GM19438 (cell line): ENCODE data around the gene SMIM23.
"Not testable (repeated sequence)": the region's sequence is repeated elsewhere in the genome, so short reads cannot be mapped to it uniquely, and the experiment has no call there.

Experiments
- ATAC-seq: cut with Tn5 transposase; IDR thresholded peaks from one replicate; pipeline ENCODE4 v1.9.1; 2021; ENCODE audit warnings: low read depth; ENCODE audit not compliant: unreplicated experiment

The SMIM23 gene

DNA sequence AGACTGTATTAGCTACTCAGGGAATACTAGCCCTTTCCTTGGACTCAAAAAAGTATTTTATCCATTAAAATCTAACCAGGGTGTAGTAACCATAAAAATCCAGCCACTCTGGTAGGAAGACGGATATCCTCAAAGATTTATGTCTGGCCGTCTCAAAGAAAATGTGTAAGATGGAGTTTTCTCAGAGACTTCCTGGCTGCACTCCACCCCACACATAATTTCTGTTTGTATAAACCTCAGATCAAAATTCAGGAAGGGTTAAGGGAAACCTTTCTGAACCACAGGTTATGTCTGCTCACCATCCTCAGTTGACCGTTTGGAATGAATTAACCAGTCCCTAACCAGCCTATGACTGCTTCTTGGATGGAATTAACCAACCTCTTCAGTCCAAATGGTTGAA is 13.8 kb upstream of the SMIM23 start:
- no peak for ATAC-seq

GRCh38 chr5:171773106-171773505 is 12.5 kb upstream of the SMIM23 start:
- ATAC-seq = no peak

GRCh38 chr5:171774418-171774817 is 11.2 kb upstream of the SMIM23 start:
- ATAC-seq = no peak

DNA sequence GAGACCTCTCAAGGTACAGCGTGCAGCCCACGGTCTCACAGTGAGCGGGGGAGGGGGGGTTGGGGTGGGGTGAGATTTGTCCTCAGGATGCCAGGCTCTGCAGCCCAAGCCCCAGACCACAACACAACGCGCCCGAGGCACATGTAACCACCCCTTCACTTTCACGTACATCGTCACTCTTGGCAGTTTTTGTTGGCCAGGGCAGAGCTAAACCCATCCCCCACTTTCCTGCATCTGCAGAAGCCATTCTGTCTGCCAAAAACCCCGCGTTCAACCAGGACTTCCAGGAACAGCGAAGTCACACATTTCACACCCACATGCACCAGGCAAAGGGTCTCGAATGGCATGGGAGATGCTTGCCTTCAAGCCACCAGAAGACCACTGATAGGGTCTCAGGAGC is 9.4 kb upstream of the SMIM23 start:
- no peak for ATAC-seq

DNA sequence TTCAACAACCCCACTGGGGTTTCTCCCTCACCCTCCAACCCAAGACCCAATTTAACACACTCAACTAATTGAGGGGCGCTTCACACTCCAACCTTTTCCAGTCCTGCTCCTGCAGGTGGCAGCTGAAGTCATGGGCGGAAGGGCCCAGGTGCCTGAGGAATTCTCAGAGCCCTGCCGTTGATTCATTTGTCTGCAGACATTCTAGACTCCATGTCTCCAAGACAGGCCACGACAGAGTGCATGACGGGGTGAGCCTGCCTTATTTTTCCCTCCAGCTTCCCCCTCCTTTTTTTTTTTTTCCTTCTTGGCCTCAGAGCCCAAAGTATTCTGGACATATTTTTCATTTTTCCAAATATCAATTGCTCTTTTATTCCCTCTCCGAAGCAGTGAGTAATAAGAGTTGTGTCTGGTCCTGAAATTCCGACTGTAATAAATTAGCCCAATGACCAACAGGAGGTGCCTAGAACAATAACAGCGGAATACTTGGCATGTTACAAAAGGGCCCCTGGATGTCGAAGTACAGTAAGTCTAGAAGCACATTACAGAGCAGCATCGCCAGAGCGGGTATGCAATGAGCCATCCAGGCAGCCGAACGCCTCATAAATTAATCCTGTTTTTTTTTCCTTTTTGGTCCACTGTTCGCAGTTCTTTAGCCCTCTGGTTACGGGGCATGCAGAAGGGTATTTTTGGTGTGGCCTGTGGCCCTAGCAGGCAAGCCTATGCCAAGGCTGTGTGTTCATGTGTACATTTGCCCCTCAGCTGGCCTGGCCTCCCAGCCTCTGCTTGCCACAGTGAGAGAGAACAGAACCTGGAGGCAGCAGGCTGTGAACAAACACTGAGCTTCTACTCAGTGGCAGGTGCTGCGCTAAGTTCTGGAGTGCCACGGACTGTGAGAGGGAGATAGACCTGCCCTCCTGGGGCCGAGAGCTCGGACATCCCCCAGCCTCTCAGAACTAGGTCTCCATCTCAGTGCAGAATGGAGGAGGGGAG is 8.6 kb upstream of the SMIM23 start:
- ATAC-seq = no peak

DNA sequence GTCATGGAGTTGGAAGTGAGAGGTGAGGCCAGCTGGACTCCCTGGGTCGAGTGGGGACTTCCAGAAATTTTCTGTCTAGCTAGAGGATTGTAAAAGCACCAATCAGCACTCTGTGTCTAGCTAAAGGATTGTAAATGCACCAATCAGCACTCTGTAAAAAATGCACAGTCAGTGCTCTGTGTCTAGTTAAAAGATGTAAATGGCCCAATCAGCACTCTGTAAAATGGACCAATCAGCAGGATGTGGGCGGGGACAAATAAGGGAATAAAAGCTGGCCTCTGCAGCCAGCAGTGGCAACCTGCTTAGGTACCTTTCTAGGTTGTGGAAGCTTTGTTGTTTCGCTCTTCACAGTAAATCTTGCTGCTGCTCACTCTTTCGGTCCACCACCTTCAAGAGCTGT is 3.9 kb upstream of the SMIM23 start:
- not testable (repeated sequence) for ATAC-seq

DNA sequence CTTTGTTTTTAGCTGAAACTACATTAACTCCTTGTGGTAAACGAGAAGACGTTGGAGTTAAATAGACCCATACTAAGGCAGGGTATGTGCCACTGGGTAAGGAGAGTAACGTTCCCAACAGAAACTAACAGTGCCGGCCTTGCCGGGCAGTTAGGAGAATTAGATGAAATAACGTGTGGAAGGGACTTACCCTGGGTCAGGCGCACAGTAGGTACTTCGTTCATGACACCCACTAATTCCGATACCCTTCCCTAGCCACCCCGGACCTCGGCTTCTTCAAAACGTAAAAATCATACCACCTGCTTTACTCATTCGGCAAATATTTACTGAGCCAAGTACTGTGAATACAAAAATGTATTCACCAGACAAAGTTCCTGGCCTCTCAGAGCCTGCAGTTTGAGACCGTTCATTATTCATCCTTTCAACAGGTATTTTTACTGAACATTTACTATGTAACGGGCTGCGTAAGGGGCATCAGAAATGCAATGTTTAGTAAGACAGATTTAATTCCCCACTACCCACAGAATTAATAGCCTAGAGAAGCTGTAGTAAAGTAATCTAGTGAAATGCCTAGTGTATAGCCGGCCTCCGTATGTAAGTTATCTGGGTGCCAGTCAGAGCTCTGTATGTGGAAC is 3.2 kb upstream of the SMIM23 start:
- ATAC-seq = no peak

DNA sequence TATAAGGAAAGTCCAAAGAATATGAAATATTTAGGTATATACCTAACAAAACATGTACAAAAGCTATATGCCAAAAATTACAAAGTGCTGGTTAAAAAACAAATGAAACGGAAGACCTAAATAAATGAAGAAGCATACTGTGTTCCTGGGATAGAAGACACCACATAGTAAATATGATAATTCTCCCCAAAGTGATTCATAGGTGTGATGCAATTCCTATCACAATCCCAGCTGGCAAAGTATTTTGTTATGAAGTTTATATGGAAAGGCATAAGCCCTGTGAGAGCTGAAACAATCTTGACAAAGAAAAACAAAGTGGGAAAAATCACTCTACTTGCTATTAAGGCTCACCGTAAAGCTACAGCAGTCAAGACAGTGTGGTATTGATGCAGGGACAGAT is 2.6 kb upstream of the SMIM23 start:
- ATAC-seq = no peak

DNA sequence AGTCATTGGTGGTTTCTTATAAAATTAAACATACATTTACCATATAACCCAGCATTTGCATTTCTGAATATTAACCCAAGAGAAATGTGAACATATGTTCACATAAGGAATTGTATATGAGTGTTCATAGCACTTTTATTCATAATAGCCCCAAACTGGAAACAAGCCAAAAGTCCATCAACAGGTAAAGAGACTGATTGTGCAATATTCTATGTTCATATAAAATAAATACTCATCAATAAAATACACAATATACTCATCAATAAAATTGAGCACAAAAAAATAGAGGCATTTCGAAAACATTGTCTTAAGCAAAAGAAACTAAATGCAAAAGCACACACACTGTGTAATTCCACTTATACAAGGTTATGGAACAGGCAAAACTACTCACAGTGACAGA is 3.7 kb downstream of the SMIM23 start:
- ATAC-seq = no peak

- ATAC-seq = no peak
Observed at GRCh38 chr5:171790408-171790807, 4.8 kb downstream of the SMIM23 start.

DNA sequence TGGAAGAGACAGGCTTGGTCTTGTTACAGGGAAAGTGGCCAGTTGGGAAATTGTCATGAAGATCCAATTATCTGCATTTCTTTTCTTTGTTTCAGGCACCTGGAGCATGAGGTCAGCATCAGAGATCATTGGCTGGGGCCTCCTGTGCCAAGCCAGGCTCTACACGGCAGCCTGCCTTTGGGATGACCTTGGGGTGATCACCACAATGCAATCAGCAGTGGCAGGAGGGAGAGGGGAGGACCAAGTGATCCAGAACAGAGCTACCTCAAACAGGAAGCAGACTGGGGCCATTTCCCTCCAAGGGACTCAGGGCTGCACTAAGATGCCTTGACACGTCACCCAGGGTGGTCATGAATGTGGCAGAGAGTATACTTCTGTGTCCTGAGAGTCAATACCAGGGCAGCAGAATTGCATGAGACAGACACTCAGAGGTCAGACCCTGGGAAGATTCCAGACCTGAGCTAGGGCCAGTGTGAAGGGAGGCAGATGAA is 8.9 kb downstream of the SMIM23 start:
- ATAC-seq = no peak

GRCh38 chr5:171795381-171795780 is 9.8 kb downstream of the SMIM23 start:
- ATAC-seq = no peak

DNA sequence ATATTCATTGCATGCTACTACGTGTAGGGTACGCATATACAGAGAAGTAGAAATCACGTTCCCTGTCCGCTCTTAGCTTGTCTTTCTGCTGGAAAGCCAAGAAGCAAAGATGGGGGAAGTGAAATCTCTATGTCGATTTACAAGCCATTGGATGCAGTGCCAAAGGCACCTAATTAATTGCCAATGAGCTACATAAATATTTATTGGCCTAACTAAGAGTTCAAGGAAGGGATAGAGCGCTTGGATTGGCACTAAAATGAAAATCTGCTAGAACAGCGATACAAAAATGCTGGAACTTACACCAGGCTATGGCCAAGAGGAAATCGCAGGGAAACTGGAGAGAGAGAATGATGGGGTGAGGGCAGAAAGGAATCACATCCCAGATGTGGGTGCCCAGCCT is 10.8 kb downstream of the SMIM23 start:
- ATAC-seq = no peak

GRCh38 chr5:171797543-171797942 is 11.9 kb downstream of the SMIM23 start:
- ATAC-seq = no peak

GRCh38 chr5:171798418-171798817 is 12.8 kb downstream of the SMIM23 start:
- no peak for ATAC-seq

- no peak for ATAC-seq
Observed at GRCh38 chr5:171801839-171802238, 16.2 kb downstream of the SMIM23 start.

GRCh38 chr5:171805746-171806145 is 20.1 kb downstream of the SMIM23 start:
- ATAC-seq = no peak

DNA sequence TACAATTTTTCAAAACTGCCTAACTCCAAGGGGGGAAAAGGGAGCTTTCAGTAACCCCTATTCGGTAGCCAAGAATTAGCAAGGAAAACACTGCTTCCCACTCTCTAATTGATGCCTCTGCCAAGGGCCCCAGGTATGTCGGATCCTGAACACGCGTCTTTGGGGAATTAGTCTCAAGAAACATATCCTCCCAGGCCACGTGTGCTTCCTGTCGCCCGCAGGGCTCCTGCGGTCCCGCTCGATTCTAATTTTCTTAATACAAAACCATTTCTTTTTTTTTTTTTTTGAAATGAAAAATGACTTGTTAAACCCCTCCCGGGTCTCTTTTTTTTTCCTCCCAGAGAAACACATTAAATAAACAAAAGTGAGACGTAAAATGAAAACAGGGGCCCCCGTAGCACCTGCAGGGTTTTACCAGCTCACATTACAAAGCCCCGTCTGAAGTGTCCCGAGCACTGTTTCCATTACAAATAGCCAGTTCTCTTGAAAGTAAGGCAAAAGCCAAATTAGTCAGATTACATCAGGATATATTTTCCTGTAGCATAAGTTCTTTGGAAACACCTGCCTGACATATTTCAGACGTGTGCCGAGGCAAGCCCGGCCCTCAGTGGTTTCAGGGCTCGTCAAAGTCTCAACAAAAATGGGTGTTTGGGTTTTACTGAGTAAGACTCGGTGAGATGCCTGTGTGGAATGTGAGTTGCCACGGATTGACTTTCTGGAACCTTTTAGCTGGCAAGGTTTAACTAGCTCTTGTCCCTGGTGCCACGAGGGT is 21.5 kb downstream of the SMIM23 start:
- ATAC-seq = no peak

- no peak for ATAC-seq
Observed at GRCh38 chr5:171808453-171808852, 22.8 kb downstream of the SMIM23 start.

GRCh38 chr5:171808951-171809350 is 23.3 kb downstream of the SMIM23 start:
- no peak for ATAC-seq

GRCh38 chr5:171810227-171810626 is 24.6 kb downstream of the SMIM23 start:
- no peak for ATAC-seq
